Chondrocyte (in vitro differentiated cells): ENCODE results near the gene KRTAP5-3. TPM values are rescaled to one million over a fixed set of nuclear protein-coding genes. Genes with fewer than 3 reads are reported as not detected.
"Not testable (repeated sequence)": the region's sequence is repeated elsewhere in the genome, so short reads cannot be mapped to it uniquely, and the experiment has no call there.

ENCODE experiments used
- DNase-seq: peaks from one replicate; pipeline ENCODE4 v3.0.0; 2021; ENCODE audit warnings: mixed read lengths, low spot score
- H3K27ac Mint-ChIP-seq: one replicate; pipeline ENCODE4 v1.8.0; 2021; ENCODE audit warnings: mild to moderate bottlenecking, moderate library complexity, mixed read lengths; ENCODE audit not compliant: unreplicated experiment
- H3K27me3 Mint-ChIP-seq: 2 replicates; pipeline ENCODE4 v1.8.0; 2021; ENCODE audit warnings: low read depth, mixed read lengths
- H3K36me3 Mint-ChIP-seq: 2 replicates; pipeline ENCODE4 v1.8.0; 2021; ENCODE audit warnings: low read depth, mixed read lengths
- H3K4me1 Mint-ChIP-seq: 2 replicates; pipeline ENCODE4 v1.8.0; 2021; ENCODE audit warnings: low read depth, mild to moderate bottlenecking, mixed read lengths
- H3K4me3 Mint-ChIP-seq: one replicate; pipeline ENCODE4 v1.8.0; 2021; ENCODE audit warnings: mild to moderate bottlenecking, moderate library complexity, mixed read lengths; ENCODE audit not compliant: unreplicated experiment
- H3K9me3 Mint-ChIP-seq: 2 replicates; pipeline ENCODE4 v1.8.0; 2021; ENCODE audit warnings: low read depth, mixed read lengths
- CTCF ChIP-seq: fragments of 200-600 bp; sonication (generic); IDR thresholded peaks from 2 replicates; pipeline ENCODE4 v1.5.0; 2021; ENCODE audit warnings: antibody characterized with exemption, mild to moderate bottlenecking, moderate library complexity
- total RNA-seq: library from RNA; stranded (reverse); gene quantifications from 3 replicates; pipeline ENCODE4 v1.2.1, GENCODE V29; 2021

The KRTAP5-3 gene
- total RNA-seq, 1 donor from 2014 or later = not detected

- TF ChIP-seq CTCF = peak; percentile 59
- not testable (repeated sequence) for H3K4me3 Mint-ChIP-seq, H3K4me1 Mint-ChIP-seq, H3K36me3 Mint-ChIP-seq, H3K9me3 Mint-ChIP-seq, H3K27ac Mint-ChIP-seq
- DNase-seq = peak; percentile 11
- peaks cover 75% of the 10 kb centered on the region for H3K27me3 Mint-ChIP-seq
Observed at GRCh38 chr11:1595994-1596575, 12.2 kb downstream of the KRTAP5-3 start.

- Mint-ChIP-seq H3K4me3 (no peak overlapping the region), H3K36me3 (peaks cover 7% of the 10 kb centered on the region), H3K9me3 (no peaks in the 10 kb centered on the region), H3K4me1 (no peaks in the 10 kb centered on the region), H3K27me3 (peaks cover 52% of the 10 kb centered on the region), H3K27ac (no peak overlapping the region)
- TF ChIP-seq CTCF = no peak
- no peak for DNase-seq
Observed at GRCh38 chr11:1592628-1593027, 15.6 kb downstream of the KRTAP5-3 start.

- Mint-ChIP-seq H3K4me1 (no peaks in the 10 kb centered on the region), H3K27ac (no peak overlapping the region), H3K27me3 (peaks cover 35% of the 10 kb centered on the region), H3K9me3 (no peaks in the 10 kb centered on the region), H3K4me3 (no peak overlapping the region), H3K36me3 (peaks cover 4% of the 10 kb centered on the region)
- TF ChIP-seq CTCF = no peak
- peak; percentile 52 for DNase-seq
Observed at GRCh38 chr11:1589996-1590395, 18.3 kb downstream of the KRTAP5-3 start.

GRCh38 chr11:1589191-1589963 lies 18.9 kb downstream of the KRTAP5-3 start:
- H3K27ac Mint-ChIP-seq, H3K4me1 Mint-ChIP-seq, H3K4me3 Mint-ChIP-seq, H3K9me3 Mint-ChIP-seq, H3K36me3 Mint-ChIP-seq: not testable (repeated sequence)
- peaks cover 29% of the 10 kb centered on the region for H3K27me3 Mint-ChIP-seq
- peak; percentile 20 for DNase-seq

- Mint-ChIP-seq H3K36me3 (peaks cover 8% of the 10 kb centered on the region), H3K4me3 (no peak overlapping the region), H3K27ac (no peak overlapping the region), H3K9me3 (no peaks in the 10 kb centered on the region), H3K27me3 (peaks cover 9% of the 10 kb centered on the region), H3K4me1 (no peaks in the 10 kb centered on the region)
- peak; percentile 12 for DNase-seq
- no peak for TF ChIP-seq CTCF
Observed at GRCh38 chr11:1586699-1587098, 21.6 kb downstream of the KRTAP5-3 start.

- H3K27me3 Mint-ChIP-seq, H3K27ac Mint-ChIP-seq, H3K4me1 Mint-ChIP-seq, H3K36me3 Mint-ChIP-seq, H3K9me3 Mint-ChIP-seq, H3K4me3 Mint-ChIP-seq: not testable (repeated sequence)
- peak; percentile 48 for DNase-seq
Observed at GRCh38 chr11:1584661-1585370, 23.4 kb downstream of the KRTAP5-3 start, which contains the start of gene KRTAP5-1. TSS of gene KRTAP5-1 (minus strand) at chr11:1585283. CDS start at chr11:1585249, 34 bp downstream.

- peaks cover 11% of the 10 kb centered on the region for H3K36me3 Mint-ChIP-seq
- H3K4me3 Mint-ChIP-seq, DNase-seq, H3K9me3 Mint-ChIP-seq, H3K4me1 Mint-ChIP-seq, H3K27me3 Mint-ChIP-seq, H3K27ac Mint-ChIP-seq: not testable (repeated sequence)
Observed at GRCh38 chr11:1582909-1583308, 25.4 kb downstream of the KRTAP5-3 start.
